Thyroid gland (tissue), 4 donors: Measurements from ENCODE around the gene GHRHR. TPM values are rescaled to one million over a fixed set of nuclear protein-coding genes. Genes with fewer than 3 reads are reported as not detected.

ENCODE experiments used
- DNase-seq, 2 donors: peaks; one replicate each; pipeline ENCODE4 v3.0.0-alpha.2; 2019
- H3K27ac ChIP-seq, 3 donors: fragments of 200-600 bp; sonication (generic); 1 replicate in 2 of 3; 2 replicates in 1 of 3; pipeline ENCODE4 v1.5.1; 2016 to 2019; ENCODE audit warnings: mild to moderate bottlenecking in 1 of 3, moderate library complexity in 1 of 3
- H3K27me3 ChIP-seq: fragments of 200-600 bp; sonication (generic); one replicate; pipeline ENCODE4 v1.5.1; 2019
- H3K36me3 ChIP-seq, 2 donors: fragments of 200-600 bp; sonication (generic); one replicate each; pipeline ENCODE4 v1.5.1; 2016 to 2019
- H3K4me1 ChIP-seq, 2 donors: fragments of 200-600 bp; sonication (generic); one replicate each; pipeline ENCODE4 v1.5.1; 2017 to 2019
- H3K4me3 ChIP-seq, 3 donors: fragments of 200-600 bp; sonication (generic); replicated peaks in 1 of 3; 1 replicate in 2 of 3; 2 replicates in 1 of 3; pipeline ENCODE4 v1.5.1; 2016; ENCODE audit warnings: mild to moderate bottlenecking in 1 of 3
- H3K9me3 ChIP-seq: fragments of 200-600 bp; sonication (generic); one replicate; pipeline ENCODE4 v1.5.1; 2017
- POLR2A ChIP-seq, 2 donors: fragments of 450-650 bp; IDR thresholded peaks; one replicate each; pipeline ENCODE4 v1.6.1; 2017; ENCODE audit warnings: antibody characterized with exemption in 2 of 2, mild to moderate bottlenecking in 2 of 2, moderate library complexity in 1 of 2
- WGBS, 2 donors: methylation state at CpG; one replicate each; pipeline ENCODE4 v1.1.5; 2017; 5-methylcytosine and 5-hydroxymethylcytosine counted together
- intact Hi-C: fragments of 100-400 bp; cut with DNase I; formaldehyde crosslinking; loops from one replicate; pipeline ENCODE4 v1.15.1; 2023
- total RNA-seq, 4 donors: library from RNA; depleted of rRNA; stranded (reverse); fragments of >200 nt; gene quantifications; one replicate each; pipeline ENCODE4 v1.2.3, GENCODE V29; 2016
- TF ChIP-seq, protein P1 (sequence below), 6 experiments: fragments of 200-600 bp in 3 of 6; fragments of 450-650 bp in 3 of 6; sonication (generic) in 3 of 6; IDR thresholded peaks; one replicate each; pipeline ENCODE4 v1.5.1; 2016 to 2019; ENCODE audit warnings: antibody characterized with exemption in 6 of 6, mild to moderate bottlenecking in 2 of 6, inconsistent platforms in 1 of 6, moderate library complexity in 1 of 6

The GHRHR gene
- total RNA-seq, 4 donors from 2014 or later, result 0.54 TPM; not detected in 3

GRCh38 chr7:30986331-30986730, 22.6 kb downstream of the GHRHR start:
- intact Hi-C loops, result no loop called here
- WGBS, 2 donors, result 87 to 89% methylated on average over 8 of the region's 8 CpGs
- H3K27ac ChIP-seq, result no peak overlapping the region

GRCh38 chr7:30986738-30987137, 23.0 kb downstream of the GHRHR start:
- H3K4me1 ChIP-seq, result peaks cover 0 to 23% of the 10 kb centered on the region in 2 donors
- DNase-seq, result no peak
- no peak overlapping the region for H3K27ac ChIP-seq
- intact Hi-C loops, result no loop called here
- no peak overlapping the region for H3K4me3 ChIP-seq
- H3K27me3 ChIP-seq, result no peaks in the 10 kb centered on the region
- 38 to 54% methylated on average over 16 of the region's 16 CpGs for WGBS, 2 donors
- no peak for TF ChIP-seq POLR2A (IDR thresholded peaks at IDR 0.05)
- TF ChIP-seq, protein P1, sequence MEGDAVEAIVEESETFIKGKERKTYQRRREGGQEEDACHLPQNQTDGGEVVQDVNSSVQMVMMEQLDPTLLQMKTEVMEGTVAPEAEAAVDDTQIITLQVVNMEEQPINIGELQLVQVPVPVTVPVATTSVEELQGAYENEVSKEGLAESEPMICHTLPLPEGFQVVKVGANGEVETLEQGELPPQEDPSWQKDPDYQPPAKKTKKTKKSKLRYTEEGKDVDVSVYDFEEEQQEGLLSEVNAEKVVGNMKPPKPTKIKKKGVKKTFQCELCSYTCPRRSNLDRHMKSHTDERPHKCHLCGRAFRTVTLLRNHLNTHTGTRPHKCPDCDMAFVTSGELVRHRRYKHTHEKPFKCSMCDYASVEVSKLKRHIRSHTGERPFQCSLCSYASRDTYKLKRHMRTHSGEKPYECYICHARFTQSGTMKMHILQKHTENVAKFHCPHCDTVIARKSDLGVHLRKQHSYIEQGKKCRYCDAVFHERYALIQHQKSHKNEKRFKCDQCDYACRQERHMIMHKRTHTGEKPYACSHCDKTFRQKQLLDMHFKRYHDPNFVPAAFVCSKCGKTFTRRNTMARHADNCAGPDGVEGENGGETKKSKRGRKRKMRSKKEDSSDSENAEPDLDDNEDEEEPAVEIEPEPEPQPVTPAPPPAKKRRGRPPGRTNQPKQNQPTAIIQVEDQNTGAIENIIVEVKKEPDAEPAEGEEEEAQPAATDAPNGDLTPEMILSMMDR (IDR thresholded peaks at IDR 0.05), result no peak
- no peaks in the 10 kb centered on the region for H3K36me3 ChIP-seq
- no peaks in the 10 kb centered on the region for H3K9me3 ChIP-seq

More at GRCh38 chr7:30986331-30986730, 22.6 kb downstream of the GHRHR start:
- TF ChIP-seq, protein P1 (IDR thresholded peaks at IDR 0.05), result no peak
- TF ChIP-seq POLR2A (IDR thresholded peaks at IDR 0.05), result no peak
- DNase-seq, result no peak
- Histone ChIP-seq H3K9me3 (no peaks in the 10 kb centered on the region), H3K4me3 (no peak overlapping the region), H3K27me3 (no peaks in the 10 kb centered on the region), H3K36me3 (no peaks in the 10 kb centered on the region), H3K4me1 (peaks cover 0 to 23% of the 10 kb centered on the region in 2 donors)

- H3K27ac ChIP-seq, result no peak overlapping the region
- H3K27me3 ChIP-seq, result no peaks in the 10 kb centered on the region
- no peak overlapping the region for H3K4me3 ChIP-seq
- H3K9me3 ChIP-seq, result no peaks in the 10 kb centered on the region
- peaks cover 0 to 23% of the 10 kb centered on the region in 2 donors for H3K4me1 ChIP-seq
- intact Hi-C loops, result no loop called here
- TF ChIP-seq, protein P1 (IDR thresholded peaks at IDR 0.05), result no peak
- TF ChIP-seq POLR2A (IDR thresholded peaks at IDR 0.05), result no peak
- WGBS, 2 donors, result 73 to 80% methylated on average over 7 of the region's 7 CpGs
- no peaks in the 10 kb centered on the region for H3K36me3 ChIP-seq
- DNase-seq, result no peak
Observed at GRCh38 chr7:30987178-30987577, 23.4 kb downstream of the GHRHR start.

- Histone ChIP-seq H3K4me1 (peaks cover 0 to 23% of the 10 kb centered on the region in 2 donors), H3K27me3 (no peaks in the 10 kb centered on the region), H3K9me3 (no peaks in the 10 kb centered on the region), H3K27ac (no peak overlapping the region), H3K36me3 (no peaks in the 10 kb centered on the region), H3K4me3 (no peak overlapping the region)
- intact Hi-C loops, result no loop called here
- TF ChIP-seq, protein P1 (IDR thresholded peaks at IDR 0.05), result no peak
- no peak for TF ChIP-seq POLR2A (IDR thresholded peaks at IDR 0.05)
- no peak for DNase-seq
- 79 to 98% methylated on average over 5 of the region's 5 CpGs for WGBS, 2 donors
Observed at GRCh38 chr7:30987936-30988335, 24.2 kb downstream of the GHRHR start.

DNA sequence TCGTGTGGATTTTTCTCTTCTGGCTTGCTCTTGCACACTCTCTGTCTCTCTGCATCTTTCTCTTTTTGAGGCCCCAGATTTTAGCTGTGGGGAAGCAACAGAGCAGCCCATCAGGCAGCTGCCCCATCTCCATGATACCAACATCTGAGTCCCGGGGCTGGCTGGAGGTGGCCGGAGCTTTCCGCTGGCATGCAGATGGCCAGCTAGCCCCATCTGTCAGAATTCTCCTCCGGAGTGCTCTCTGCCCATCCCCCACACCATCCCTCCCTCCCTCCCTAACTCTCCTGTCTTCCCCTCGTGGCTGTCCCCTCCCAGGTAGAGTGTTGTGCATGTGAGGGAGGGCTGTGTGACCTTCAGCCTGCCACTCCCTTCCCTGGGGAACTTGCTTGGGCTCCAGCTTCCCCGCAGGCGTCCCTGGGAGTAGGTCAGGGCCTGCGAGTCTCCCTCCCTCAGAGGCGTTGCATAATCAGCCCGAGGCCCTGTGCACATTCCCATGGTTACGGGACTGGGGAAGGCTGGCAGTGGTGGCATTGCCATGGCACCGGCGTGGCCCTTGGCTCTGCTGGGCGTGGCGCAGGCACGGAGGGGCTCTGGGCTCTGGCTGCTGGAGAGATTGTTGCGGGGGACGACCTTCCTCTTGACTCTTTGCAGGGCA, 24.7 kb downstream of the GHRHR start:
- no peak for TF ChIP-seq POLR2A (IDR thresholded peaks at IDR 0.05)
- TF ChIP-seq, protein P1 (IDR thresholded peaks at IDR 0.05), result no peak

More for the DNA sequence above, 24.7 kb downstream of the GHRHR start:
- intact Hi-C loops, result no loop called here
- H3K9me3 ChIP-seq, result no peaks in the 10 kb centered on the region
- 42 to 52% methylated on average over 16 to 19 of the region's 19 CpGs for WGBS, 2 donors
- H3K36me3 ChIP-seq, result no peaks in the 10 kb centered on the region
- no peak overlapping the region for H3K27ac ChIP-seq
- peaks cover 0 to 21% of the 10 kb centered on the region in 2 donors for H3K4me1 ChIP-seq
- H3K4me3 ChIP-seq, result no peak overlapping the region
- no peaks in the 10 kb centered on the region for H3K27me3 ChIP-seq
- DNase-seq, result peak; percentile 48 to 49
